Suprapubic skin (tissue), 4 donors: ENCODE results near the gene CYP4F11.

Experiments
- CTCF ChIP-seq, 2 donors: fragments of 200-600 bp in 1 of 2; fragments of 450-650 bp in 1 of 2; sonication (generic) in 1 of 2; IDR thresholded peaks; one replicate each; pipeline ENCODE4 v1.5.1; 2016 to 2019; ENCODE audit warnings: antibody characterized with exemption in 2 of 2, mild to moderate bottlenecking in 1 of 2, moderate library complexity in 1 of 2
- EP300 ChIP-seq: sonication (generic); formaldehyde crosslinking; IDR thresholded peaks from one replicate; pipeline ENCODE4 v1.6.1; 2017; ENCODE audit warnings: antibody characterized with exemption
- POLR2A ChIP-seq, 2 donors: fragments of 450-650 bp; IDR thresholded peaks; one replicate each; pipeline ENCODE4 v1.6.1; 2017; ENCODE audit warnings: antibody characterized with exemption in 2 of 2, mild to moderate bottlenecking in 2 of 2, moderate library complexity in 2 of 2
- POLR2AphosphoS5 ChIP-seq, 3 donors: sonication (generic); formaldehyde crosslinking; IDR thresholded peaks; one replicate each; pipeline ENCODE4 v1.6.1; 2017; ENCODE audit warnings: antibody characterized with exemption in 3 of 3

DNA sequence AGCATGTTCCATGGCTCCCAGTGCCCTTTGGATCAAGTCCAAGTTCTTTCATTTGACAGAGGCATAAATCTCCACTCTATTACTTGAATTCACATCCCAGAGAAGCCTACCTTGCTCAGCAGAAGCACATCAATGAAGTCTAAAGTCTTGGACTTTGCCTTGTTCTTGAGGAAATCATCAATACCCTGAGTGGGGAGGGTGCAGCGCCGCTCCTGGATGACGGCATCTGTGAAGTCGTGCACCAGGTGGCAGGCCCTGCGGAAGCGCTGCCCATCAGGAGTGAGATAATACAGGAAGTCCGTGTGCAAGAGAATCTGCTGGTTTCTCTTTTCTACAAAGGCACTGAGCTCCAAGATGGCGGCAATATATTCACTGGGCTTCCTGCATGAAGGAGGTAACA lies 10.6 kb downstream of the CYP4F11 start:
- TF ChIP-seq POLR2AphosphoS5 (IDR thresholded peaks at IDR 0.05) (no peak), CTCF (IDR thresholded peaks at IDR 0.05) (no peak), POLR2A (IDR thresholded peaks at IDR 0.05) (no peak), EP300 (no peak)
